IPS-18c (cell line): ENCODE measurements around the gene MUCL3.
"Not testable (repeated sequence)": the region's sequence is repeated elsewhere in the genome, so short reads cannot be mapped to it uniquely, and the experiment has no call there.

Experiments used
- H3K4me3 ChIP-seq: 2 replicates; pipeline ENCODE4 v1.7.0; 2013; ENCODE audit warnings: low read depth, mild to moderate bottlenecking, low read length, moderate library complexity; ENCODE audit not compliant: insufficient read depth
- H3K9me3 ChIP-seq: one replicate; pipeline ENCODE4 v1.6.1; 2013; ENCODE audit warnings: mild to moderate bottlenecking, low read length, moderate library complexity; ENCODE audit not compliant: control insufficient read depth, insufficient read depth

MUCL3 gene

GRCh38 chr6:30940361-30940986, at the start of gene MUCL3:
Gene MUCL3 (plus strand): TSS chr6:30940973. CDS start chr6:30941000, 27 bp downstream.
- Histone ChIP-seq H3K9me3 (no peaks in the 10 kb centered on the region), H3K4me3 (no peak within 1 kb of the TSS)

GRCh38 chr6:30891450-30891723, 49.4 kb upstream of the MUCL3 start:
- H3K9me3 ChIP-seq = no peaks in the 10 kb centered on the region
- H3K4me3 ChIP-seq = no peak overlapping the region

GRCh38 chr6:30891816-30892538, 48.8 kb upstream of the MUCL3 start:
- H3K9me3 ChIP-seq = no peaks in the 10 kb centered on the region
- H3K4me3 ChIP-seq = no peak overlapping the region

- H3K9me3 ChIP-seq = no peaks in the 10 kb centered on the region
- H3K4me3 ChIP-seq = no peak overlapping the region
These were observed 47.7 kb upstream of the MUCL3 start for GRCh38 chr6:30893001-30893591.

- Histone ChIP-seq H3K4me3 (no peak overlapping the region), H3K9me3 (no peaks in the 10 kb centered on the region)
These were observed 47.1 kb upstream of the MUCL3 start for GRCh38 chr6:30893666-30894065.

GRCh38 chr6:30894381-30894780, 46.4 kb upstream of the MUCL3 start:
- H3K4me3 ChIP-seq = no peak overlapping the region
- H3K9me3 ChIP-seq = no peaks in the 10 kb centered on the region

GRCh38 chr6:30894935-30895334, 45.8 kb upstream of the MUCL3 start:
- Histone ChIP-seq H3K9me3 (no peaks in the 10 kb centered on the region), H3K4me3 (no peak overlapping the region)

- Histone ChIP-seq H3K9me3 (no peaks in the 10 kb centered on the region), H3K4me3 (no peak overlapping the region; the same call in 1 of the 2 replicates)
These were observed 45.4 kb upstream of the MUCL3 start for GRCh38 chr6:30895343-30895742.

GRCh38 chr6:30896541-30896940, 44.2 kb upstream of the MUCL3 start:
- H3K9me3 ChIP-seq = no peaks in the 10 kb centered on the region
- no peak overlapping the region for H3K4me3 ChIP-seq

- Histone ChIP-seq H3K9me3 (no peaks in the 10 kb centered on the region), H3K4me3 (no peak overlapping the region)
These were observed 42.9 kb upstream of the MUCL3 start for GRCh38 chr6:30897882-30898281.

GRCh38 chr6:30898750-30899360, 41.9 kb upstream of the MUCL3 start:
- Histone ChIP-seq H3K4me3 (no peak overlapping the region), H3K9me3 (no peaks in the 10 kb centered on the region)

GRCh38 chr6:30900863-30901417, 39.8 kb upstream of the MUCL3 start:
- no peaks in the 10 kb centered on the region for H3K9me3 ChIP-seq
- no peak overlapping the region for H3K4me3 ChIP-seq

GRCh38 chr6:30901436-30901835, 39.3 kb upstream of the MUCL3 start:
- Histone ChIP-seq H3K4me3 (no peak overlapping the region), H3K9me3 (no peaks in the 10 kb centered on the region)

GRCh38 chr6:30902196-30902595, 38.6 kb upstream of the MUCL3 start:
- H3K9me3 ChIP-seq, H3K4me3 ChIP-seq: not testable (repeated sequence)

- Histone ChIP-seq H3K9me3 (no peaks in the 10 kb centered on the region), H3K4me3 (no peak overlapping the region)
These were observed 38.1 kb upstream of the MUCL3 start for GRCh38 chr6:30902709-30903108.

- Histone ChIP-seq H3K4me3 (no peak overlapping the region), H3K9me3 (no peaks in the 10 kb centered on the region)
These were observed 37.5 kb upstream of the MUCL3 start for GRCh38 chr6:30903236-30903635.

GRCh38 chr6:30907290-30907757, 33.4 kb upstream of the MUCL3 start:
- H3K4me3 ChIP-seq = peak overlapping the region; percentile 99; the same call in 1 of the 2 replicates
- H3K9me3 ChIP-seq = not testable (repeated sequence)
